GM11168 (cell line): ENCODE results near the gene LCN10.
"Not testable (repeated sequence)": the region's sequence is repeated elsewhere in the genome, so short reads cannot be mapped to it uniquely, and the experiment has no call there.

ENCODE experiments used
- in situ Hi-C: fragments of 300-500 bp; cut with MboI; formaldehyde crosslinking; loops from one replicate; pipeline ENCODE4 v1.12.0; 2022; ENCODE audit warnings: low sequenced_read_pairs; ENCODE audit not compliant: unreplicated experiment

The LCN10 gene

GRCh38 chr9:136756836-136757235, 14.1 kb upstream of the LCN10 start:
- in situ Hi-C loops, result no loop called here

GRCh38 chr9:136756134-136756438, 13.3 kb upstream of the LCN10 start:
- in situ Hi-C loops, result no loop called here

GRCh38 chr9:136755302-136756133, 12.8 kb upstream of the LCN10 start:
- in situ Hi-C loops, result not testable (repeated sequence)

- in situ Hi-C loops, result no loop called here
Observed at GRCh38 chr9:136754626-136755301, 12.0 kb upstream of the LCN10 start.

GRCh38 chr9:136754059-136754572, 11.4 kb upstream of the LCN10 start:
- in situ Hi-C loops, result no loop called here

GRCh38 chr9:136753371-136754058, 10.8 kb upstream of the LCN10 start:
- in situ Hi-C loops, result no loop called here

GRCh38 chr9:136751814-136752213, 9.1 kb upstream of the LCN10 start:
- in situ Hi-C loops, result no loop called here

- in situ Hi-C loops, result no loop called here
Observed at GRCh38 chr9:136751244-136751643, 8.5 kb upstream of the LCN10 start.

GRCh38 chr9:136750526-136750925, 7.8 kb upstream of the LCN10 start:
- in situ Hi-C loops, result no loop called here

- in situ Hi-C loops, result no loop called here
Observed at GRCh38 chr9:136748666-136749611, 6.2 kb upstream of the LCN10 start.

GRCh38 chr9:136748201-136748600, 5.5 kb upstream of the LCN10 start, which contains the start of gene LCN6:
Gene LCN6 (minus strand): TSS chr9:136748525. CDS start chr9:136748483, 42 bp downstream.
- in situ Hi-C loops, result no loop called here

GRCh38 chr9:136747161-136748060, 4.7 kb upstream of the LCN10 start:
- in situ Hi-C loops, result no loop called here

- in situ Hi-C loops, result no loop called here
Observed at GRCh38 chr9:136746621-136747020, 3.9 kb upstream of the LCN10 start.

GRCh38 chr9:136746155-136746490, 3.4 kb upstream of the LCN10 start:
- in situ Hi-C loops, result no loop called here

- in situ Hi-C loops, result no loop called here
Observed at GRCh38 chr9:136745389-136746154, 2.8 kb upstream of the LCN10 start.

- in situ Hi-C loops, result no loop called here
Observed at GRCh38 chr9:136744773-136745172, 2.0 kb upstream of the LCN10 start.

GRCh38 chr9:136743639-136744211, 985 bp upstream of the LCN10 start:
- in situ Hi-C loops, result no loop called here
